ENCODE data around the gene NLK.

GRCh38 chr17:28128779-28129178, 86.3 kb downstream of the NLK start:
- TF ChIP-seq CTCF (IDR thresholded peaks at IDR 0.05), result no peak
- no peak for TF ChIP-seq POLR2A (IDR thresholded peaks at IDR 0.05)
- no peak for TF ChIP-seq POLR2AphosphoS5 (IDR thresholded peaks at IDR 0.05)

Data from sigmoid colon (tissue), 4 donors.